Measurements from ENCODE around the gene GLIPR1L2.
"Not testable (repeated sequence)": the region's sequence is repeated elsewhere in the genome, so short reads cannot be mapped to it uniquely, and the experiment has no call there.

Gene GLIPR1L2

DNA sequence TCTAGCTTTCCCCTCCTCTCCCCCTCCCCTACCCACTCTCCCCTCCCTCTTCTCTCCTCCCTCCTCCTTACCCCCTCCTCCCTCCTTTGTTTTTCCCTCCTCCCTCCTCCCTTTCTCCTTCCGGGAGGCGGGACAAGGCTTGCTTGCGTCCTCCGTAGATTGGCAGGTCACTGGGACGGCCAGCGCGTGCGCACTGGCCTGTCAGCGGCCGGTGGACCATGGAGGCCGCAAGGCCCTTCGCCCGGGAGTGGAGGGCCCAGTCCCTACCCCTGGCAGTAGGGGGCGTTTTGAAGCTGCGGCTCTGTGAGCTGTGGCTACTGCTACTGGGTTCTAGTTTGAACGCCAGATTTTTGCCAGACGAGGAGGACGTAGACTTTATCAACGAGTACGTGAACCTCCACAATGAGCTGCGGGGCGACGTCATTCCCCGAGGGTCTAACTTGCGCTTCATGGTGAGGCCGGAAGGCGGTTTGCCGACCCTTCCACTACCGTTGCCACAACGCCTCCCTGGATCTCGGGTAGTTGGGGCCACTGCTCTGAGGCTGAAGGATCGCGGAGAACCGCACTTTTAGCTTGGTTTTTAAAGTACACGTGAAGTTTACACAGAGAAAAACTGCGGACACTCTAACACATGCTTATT lies at the start of gene GLIPR1L2:
TSS of gene GLIPR1L2 (plus strand) at position 191 of the 640 bp plus-strand sequence. CDS start at position 219, 28 bp downstream.
- peak; percentile 96 for DNase-seq (ENCODE audit: low read depth, low spot score)

DNA sequence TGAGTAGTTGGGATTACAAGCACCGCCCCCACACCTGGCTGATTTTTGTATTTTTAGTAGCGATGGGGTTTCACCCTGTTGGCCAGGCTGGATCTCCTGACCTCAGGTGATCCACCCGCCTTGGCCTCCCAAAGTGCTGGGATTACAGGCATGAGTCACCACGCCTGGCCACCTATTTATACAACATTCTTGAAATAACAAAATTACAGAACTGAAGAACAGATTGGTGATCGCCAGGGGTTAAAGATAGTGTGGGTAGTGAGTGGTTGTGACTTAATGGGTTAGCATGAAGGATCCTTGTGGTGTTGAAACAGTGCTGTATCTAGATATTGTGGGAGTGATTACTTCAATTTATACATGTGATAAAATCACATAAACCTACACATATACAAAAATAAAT lies 49.0 kb upstream of the GLIPR1L2 start:
- no peak for DNase-seq (ENCODE audit: low read depth, low spot score)

DNA sequence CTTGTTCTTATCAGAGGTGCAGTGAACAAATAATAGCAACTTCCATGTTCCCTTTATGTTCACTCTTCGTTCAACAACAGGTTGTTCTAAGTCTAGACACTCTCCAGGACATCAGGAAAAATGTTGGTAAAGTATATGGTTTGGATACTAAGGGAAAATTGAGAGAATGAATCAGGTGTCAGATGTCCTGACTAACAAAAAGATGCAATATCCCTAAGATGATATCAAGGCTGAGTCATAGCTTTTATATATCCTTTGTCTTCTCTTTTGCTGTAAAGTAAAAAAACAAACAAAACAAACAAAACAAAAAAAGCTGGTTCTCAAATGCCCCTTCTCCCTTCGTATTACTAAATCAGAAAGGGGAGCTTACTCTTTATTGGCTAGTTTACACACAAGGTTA lies 45.4 kb upstream of the GLIPR1L2 start:
- DNase-seq (ENCODE audit: low read depth, low spot score), result no peak

DNA sequence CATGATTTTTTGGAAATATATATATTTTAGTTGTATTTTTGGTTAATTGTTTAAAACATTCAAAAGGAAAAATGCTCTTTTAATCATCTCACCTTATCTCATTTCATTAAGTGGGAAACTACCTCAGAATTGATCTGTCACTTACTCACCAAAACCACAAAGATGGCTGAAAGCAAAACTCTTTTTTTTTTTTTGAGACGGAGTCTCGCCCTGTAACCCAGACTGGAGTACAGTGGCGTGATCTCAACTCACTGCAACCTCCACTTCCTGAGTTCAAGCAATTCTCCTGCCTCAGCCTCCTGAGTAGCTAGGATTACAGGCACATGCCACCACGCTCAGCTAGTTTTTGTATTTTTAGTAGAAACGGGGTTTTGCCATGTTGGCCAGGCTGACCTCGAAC lies 44.7 kb upstream of the GLIPR1L2 start:
- DNase-seq (ENCODE audit: low read depth, low spot score), result not testable (repeated sequence)

DNA sequence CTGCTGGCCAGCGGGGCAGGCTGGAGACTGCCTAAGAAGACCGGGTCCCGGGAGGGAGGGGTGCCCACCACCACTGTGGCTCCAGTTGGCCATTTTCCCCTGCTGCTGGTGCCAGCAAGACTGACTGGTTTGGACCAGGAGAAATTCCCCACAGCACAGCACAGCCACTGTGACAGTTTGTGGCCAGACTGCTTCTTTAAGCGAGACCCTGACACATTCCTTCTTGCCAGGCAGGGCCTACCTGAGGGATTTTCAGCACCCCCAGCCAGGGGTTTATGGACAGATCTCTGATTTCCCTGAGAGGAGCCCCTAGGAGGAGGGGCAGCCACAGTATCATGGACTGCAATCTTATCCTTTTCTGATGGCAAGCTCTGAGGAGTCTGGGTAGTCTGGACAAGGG lies 40.9 kb upstream of the GLIPR1L2 start:
- no peak for DNase-seq (ENCODE audit: low read depth, low spot score)

DNA sequence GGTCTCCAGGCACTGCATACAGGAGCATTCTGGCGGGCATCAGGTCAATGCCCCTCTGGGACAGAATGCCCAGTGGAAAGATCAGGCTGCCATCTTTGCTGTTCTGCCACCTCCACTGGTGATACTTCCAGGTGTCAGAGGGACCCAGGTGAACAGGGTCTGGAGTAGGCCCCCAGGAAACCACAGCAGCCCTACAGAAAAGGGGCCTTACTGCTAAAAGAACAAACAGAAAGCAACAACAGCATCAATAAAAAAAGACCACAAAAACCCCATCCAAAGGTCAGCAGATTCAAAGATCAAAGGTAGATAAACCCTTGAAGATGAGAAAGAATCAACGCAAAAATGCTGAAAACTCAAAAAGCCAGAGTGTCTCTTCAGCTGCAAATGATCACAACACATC lies 40.5 kb upstream of the GLIPR1L2 start:
- no peak for DNase-seq (ENCODE audit: low read depth, low spot score)

DNA sequence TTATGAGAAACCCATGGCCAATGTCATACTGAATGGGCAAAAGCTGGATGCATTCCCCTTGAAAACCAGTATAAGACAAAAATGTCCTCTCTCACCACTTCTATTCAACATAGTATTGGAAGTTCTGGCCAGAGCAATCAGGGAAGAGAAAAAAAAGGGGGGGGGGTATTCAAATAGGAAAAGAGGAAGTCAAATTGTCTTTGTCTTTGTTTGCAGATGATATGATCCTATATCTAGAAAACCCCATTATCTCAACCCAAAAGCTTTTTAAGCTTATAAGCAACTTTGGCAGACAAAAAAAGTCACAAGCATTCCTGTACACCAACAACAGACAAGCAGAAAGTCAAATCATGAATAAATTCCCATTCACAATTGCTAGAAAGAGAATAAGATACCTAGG lies 36.9 kb upstream of the GLIPR1L2 start:
- no peak for DNase-seq (ENCODE audit: low read depth, low spot score)

DNA sequence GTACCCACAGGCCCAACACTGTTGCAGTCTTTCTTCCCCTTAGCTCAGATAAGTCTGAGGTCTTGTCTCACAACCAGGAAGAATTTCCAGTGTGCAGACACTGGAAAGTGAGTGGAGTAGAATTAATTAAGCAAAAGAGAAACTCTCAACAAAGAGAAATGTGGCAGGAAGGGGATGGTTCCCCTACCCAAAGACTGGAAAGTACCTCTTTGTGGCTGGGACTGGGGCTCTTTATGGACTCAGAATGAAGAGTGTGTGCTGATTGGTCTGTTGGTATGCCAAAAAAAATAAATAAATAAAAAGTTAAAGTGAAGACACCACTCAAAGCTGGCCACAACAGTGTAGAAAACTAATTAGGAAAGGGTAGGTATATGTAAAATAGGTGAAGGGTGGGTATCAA lies 30.0 kb upstream of the GLIPR1L2 start:
- DNase-seq (ENCODE audit: low read depth, low spot score), result no peak

DNA sequence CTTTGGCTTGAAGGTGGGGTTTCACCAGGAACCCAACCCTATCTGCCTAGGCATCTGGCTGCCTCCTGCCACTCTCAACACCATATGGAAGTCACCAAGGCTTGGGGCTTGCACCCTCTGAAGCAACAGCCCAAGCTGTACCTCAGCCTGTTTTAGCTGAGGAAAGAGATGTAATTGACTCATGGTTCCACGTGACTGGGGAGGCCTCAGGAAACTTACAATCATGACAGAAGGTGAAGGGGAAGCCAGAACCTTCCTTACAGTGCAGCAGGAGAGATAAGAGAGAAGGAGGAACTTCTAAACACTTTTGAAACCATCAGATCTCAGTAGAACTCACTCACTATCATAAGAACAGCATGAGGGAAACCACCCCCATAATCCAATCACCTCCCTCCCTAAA lies 29.5 kb upstream of the GLIPR1L2 start:
- DNase-seq (ENCODE audit: low read depth, low spot score), result no peak

DNA sequence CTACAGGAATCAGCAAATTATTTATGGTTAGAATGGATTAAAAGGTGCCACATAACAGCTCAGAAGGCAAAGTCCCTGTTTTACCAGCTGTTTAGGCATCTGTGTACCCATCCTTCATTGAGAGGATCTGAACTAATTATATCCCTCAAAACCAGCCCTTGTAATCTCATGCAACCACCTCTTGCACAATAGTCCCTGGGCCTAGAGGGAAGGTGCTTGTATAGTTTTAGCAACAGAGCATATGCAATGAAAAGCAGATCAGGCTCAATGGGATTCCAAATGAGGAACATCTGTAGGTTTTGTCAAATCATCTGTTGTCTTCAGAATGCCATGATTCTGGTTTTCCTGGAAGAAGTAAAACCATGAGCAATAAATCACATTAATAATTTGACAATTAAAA lies 26.0 kb upstream of the GLIPR1L2 start:
- DNase-seq (ENCODE audit: low read depth, low spot score), result no peak

DNA sequence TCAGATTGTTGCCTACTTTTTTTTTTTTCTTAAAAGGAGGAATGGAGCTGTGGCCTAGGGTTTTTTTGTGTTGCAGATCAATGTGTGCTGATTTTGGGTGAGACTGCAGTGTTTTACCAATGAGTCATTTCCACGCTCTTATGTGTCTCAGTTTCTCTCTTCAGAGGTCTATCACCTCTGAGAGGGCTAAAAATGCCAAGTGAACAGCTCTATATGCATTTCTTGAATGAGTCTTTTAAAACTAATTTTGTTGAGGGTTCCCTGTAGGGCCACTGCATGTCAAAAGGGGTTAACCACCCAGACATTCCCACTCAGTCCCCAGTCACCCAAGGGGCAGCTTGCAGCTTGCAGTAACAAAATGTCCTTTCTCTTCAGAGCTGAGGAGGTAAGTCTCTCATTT lies 24.3 kb upstream of the GLIPR1L2 start:
- no peak for DNase-seq (ENCODE audit: low read depth, low spot score)

DNA sequence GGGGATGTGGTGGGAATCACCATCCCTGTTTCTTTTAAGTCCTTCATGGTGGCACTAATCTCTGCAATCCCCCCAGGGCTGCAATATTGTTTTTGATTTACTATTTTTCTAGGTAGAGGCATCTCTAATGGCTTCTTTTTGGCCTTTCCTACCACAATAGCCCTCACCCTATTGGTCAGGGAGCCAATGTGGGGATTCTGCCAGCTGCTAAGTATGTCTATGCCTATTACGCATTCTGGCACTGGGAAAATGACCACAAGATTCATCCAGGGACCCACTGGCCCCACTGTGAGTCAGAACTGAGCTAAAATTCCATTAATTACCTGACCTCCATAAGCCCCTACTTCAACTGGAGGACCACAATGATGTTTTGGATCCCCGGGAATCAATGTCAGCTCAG lies 15.9 kb upstream of the GLIPR1L2 start:
- no peak for DNase-seq (ENCODE audit: low read depth, low spot score)

DNA sequence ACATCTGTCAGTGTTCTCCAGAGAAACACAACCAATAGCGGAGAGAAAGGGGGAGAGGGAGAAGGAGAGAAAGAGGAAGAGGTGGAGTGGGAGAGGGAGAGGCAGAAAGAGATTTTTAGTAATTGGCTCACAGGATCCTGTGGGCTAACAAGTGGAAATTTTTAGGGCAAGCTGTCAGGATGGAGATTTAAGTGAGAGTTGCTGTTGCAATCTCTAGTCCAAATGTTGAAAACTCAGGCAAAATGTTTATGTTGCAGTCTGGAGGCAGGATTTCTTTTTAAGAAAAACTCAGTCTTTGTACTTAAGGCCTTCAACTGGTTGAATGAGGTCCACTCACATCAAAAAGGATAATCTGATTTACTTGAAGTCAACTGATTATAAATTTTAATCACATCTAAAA lies 12.5 kb upstream of the GLIPR1L2 start:
- no peak for DNase-seq (ENCODE audit: low read depth, low spot score)

DNA sequence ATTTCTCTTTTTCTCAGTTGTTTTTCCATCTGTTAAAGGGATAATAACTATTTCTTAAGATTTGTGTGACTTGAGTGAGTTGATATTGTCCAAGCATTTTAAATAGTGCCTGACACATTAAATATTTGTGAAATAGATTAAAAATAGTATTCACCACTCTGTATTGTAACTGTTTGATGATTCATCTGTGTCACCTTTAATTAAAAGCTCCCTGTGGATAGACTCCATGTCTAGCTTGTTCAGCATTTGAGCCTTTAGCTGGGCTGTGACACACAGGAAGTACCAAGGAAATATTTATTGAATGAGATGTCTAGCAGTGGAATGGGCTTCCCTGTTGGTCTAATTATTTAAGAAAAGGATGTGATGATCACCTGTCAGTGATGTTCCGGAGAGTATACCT lies 1.8 kb upstream of the GLIPR1L2 start:
- DNase-seq (ENCODE audit: low read depth, low spot score), result no peak

DNA sequence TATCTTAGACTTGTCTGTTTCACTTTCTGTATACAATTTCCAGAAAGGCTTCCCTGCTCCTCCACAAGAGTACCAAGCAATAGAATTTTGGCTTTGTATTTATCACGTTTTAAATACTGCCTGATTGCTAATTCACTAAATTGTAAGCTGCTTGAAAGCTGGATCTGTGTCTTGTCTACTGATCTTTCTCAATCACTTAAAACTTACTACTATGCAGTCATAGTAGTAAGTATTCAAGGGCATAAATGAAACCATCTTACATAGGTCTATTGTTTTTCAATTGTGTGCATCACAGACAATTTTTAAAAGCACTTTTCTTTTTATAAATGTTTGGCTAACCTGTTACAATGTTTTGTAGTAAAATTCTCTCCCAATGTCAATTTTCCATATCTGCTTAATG lies 1.2 kb upstream of the GLIPR1L2 start:
- DNase-seq (ENCODE audit: low read depth, low spot score), result no peak

DNA sequence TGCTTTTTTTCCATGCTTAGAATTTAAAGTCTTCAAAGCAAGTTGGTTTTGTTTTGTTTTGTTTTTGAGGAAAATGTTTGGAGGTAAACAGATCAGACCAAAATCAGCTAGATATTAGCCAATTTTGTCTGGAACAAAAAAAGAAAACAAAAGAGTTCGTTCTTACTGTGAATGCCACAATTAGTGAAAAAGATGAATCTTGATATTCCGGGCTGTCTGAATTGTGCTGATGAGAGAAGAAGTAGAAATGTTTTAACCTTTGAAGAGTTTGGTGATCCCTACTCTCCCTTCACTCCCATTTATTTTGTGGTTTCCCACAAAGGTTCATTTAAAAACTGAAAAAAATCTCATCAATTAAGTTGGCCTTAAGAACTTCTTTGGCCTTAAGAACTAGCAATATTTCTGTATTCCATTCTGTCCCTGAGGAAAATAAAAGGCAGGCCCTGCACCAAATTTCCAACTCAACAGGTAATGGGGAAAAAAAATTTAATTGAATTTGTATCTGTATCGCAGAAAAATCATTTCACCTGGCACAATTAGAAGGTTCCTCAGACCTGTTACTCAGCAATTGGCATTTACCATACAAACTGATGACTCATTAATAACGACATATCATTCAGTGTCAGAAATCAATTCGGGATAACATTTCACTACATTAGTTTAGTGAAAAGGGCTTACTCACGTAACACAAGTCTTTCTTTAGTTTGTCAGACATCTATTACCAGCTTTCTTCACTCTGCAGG lies 562 bp upstream of the GLIPR1L2 start:
- no peak for DNase-seq (ENCODE audit: low read depth, low spot score)

DNA sequence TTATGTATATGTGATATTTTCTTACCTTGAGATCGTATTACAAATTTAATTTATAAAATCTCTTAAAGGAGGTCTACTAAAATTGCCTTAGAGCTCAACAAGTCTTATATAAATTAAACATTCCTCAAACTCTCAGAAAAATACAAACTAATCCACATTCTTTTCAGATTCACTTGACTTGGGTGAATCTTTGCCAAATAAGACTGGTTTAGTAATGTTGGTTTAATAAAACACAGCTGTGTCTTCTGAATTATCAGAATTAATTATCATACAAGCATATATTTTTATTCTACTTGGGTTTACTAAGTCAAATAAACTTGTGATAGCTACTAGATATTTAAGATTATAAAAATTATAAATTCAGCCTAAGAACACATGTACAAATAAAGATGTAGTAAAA lies 13.3 kb downstream of the GLIPR1L2 start:
- DNase-seq (ENCODE audit: low read depth, low spot score), result no peak

DNA sequence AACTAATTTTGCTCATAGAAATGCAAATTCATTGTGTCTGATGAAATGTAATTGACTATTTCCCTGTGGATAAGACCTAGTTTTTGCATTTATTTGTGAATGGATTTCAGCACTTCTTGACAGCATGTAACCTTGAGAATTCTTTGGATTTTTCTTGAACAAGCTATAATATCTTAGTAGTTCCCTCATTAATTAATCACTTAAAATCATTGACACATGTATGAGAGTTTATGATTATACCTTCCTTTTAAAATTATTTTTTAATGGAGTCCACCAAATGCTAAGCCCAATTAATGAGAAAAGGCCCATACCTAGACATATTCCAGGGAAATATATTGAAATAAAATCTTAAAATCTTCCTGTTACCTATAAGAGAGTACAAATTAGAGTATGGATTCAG lies 16.8 kb downstream of the GLIPR1L2 start:
- no peak for DNase-seq (ENCODE audit: low read depth, low spot score)

DNA sequence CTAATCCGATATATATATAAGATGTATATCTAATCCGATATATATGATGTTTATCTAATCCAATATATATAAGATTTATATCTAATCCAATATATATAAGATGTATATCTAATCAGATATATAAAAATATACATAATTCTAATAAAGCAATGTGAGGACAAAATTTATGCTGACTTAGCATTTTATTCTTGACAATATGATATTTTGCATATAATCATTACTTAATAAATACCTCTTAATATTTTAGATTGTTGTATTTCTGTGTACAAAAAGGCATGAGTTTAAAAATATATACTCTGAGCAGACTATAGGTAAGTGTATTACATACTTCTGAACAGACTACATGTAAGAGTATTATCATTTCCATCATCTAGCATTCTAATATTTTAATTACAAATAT lies 18.9 kb downstream of the GLIPR1L2 start:
- no peak for DNase-seq (ENCODE audit: low read depth, low spot score)

DNA sequence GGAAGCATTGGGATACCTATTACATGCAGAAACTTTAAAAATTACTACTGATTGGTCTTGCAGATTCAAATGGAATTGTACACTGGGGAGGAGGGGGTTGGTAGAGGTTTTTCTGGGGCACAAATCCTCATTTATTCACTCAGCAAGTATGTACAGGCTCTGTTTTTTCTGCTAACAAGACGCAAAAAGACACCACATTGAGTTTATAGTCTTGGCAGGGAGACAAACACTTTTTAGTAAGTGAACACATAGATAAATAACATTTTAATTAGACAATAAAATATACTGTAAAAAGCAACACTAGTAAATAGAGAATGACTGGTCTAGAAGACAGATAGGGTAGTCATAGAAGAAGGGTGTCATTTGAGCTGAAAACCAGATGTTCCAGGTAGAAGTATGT lies 23.8 kb downstream of the GLIPR1L2 start:
- no peak for DNase-seq (ENCODE audit: low read depth, low spot score)

DNA sequence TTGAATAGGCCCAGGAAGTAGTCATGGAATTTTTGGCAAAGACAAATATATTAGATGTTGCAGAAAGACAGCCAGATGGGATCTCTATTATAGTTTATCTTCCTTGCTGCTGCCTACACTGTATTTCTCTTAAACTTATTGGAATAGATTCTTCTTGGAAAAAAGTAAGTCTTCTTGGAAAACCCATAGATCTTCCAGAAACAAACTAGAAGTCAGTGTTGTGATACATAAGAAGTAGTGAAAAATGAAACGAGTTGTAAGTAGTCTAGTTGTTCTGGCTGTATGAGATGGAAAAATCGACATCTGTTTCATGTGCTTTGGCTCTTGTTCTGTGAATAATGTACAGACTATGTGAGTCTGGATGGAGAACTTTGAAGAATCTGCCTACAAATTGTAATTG lies 29.0 kb downstream of the GLIPR1L2 start:
- DNase-seq (ENCODE audit: low read depth, low spot score), result no peak

DNA sequence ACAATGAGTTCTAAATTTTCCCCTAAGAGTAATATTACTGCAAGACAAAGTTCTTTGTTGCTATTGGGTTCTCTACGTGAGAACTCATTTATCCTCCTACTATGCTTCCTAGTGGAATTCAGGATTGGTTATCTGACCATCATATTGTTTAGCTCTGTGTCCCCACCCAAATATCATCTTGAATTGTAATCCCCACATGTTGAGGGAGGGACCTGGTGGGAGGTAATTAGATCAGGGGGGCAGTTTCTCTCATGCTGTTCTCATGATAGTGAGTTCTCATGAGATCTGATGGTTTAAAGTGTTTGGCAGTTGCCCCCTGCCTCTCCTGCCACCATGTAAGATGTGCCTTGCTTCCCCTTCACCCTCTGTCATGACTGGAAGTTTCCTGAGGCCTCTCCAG lies 36.6 kb downstream of the GLIPR1L2 start:
- no peak for DNase-seq (ENCODE audit: low read depth, low spot score)

DNA sequence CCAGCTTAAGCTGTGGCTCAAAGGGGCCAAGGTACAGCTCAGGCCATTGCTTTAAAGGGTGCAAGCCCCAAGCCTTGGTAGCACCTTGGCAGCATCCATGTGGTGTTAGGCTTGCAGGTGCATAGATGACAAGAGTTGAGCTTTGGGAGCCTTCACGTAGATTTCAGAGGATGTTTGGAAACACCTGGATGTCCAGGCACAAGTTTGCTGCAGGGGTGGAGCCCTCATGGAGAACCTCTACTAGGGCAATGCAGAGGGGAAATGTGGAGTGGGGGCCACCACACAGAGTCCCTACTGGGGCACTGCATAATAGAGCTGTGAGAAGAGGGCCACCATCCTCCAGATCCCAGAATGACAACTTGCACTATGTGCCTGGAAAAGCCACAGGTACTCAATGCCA lies 37.9 kb downstream of the GLIPR1L2 start:
- DNase-seq (ENCODE audit: low read depth, low spot score), result no peak

DNA sequence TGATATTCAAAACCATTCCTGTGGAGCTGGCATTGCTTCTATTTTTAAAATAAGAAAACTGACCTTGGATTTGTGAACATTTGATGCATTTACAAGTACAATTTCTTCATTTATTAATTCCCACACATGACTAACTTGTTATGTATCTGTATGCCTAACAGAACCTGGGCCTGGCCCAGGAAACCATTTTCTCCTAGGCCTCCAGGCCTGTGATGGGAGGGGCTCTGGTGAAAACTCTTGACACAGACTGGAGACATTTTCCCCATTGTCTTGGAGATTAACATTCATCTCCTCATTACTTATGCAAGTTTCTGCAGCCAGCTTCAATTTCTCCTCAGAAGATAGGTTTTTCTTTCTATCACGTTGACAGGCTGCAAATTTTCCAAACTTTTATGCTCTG lies 42.0 kb downstream of the GLIPR1L2 start:
- DNase-seq (ENCODE audit: low read depth, low spot score), result no peak
